Aorta (tissue), 5 donors: ENCODE measurements around the gene COMMD10. TPM values are rescaled to one million over a fixed set of nuclear protein-coding genes. Genes with fewer than 3 reads are reported as not detected.

Experiments
- ATAC-seq: fragments of 200-7000 bp; cut with Tn5 transposase; one replicate; pipeline ENCODE4 v1.9.1; 2022; ENCODE audit warnings: moderate library complexity; ENCODE audit not compliant: low FRiP score
- DNase-seq, 2 donors: peaks; one replicate each; pipeline ENCODE4 v3.0.0-alpha.2; 2020
- H3K27ac ChIP-seq, 2 donors: one replicate each; pipeline ENCODE4 v1.5.1; 2013; ENCODE audit warnings: low read length in 2 of 2, mild to moderate bottlenecking in 2 of 2, moderate library complexity in 2 of 2, control low read depth in 1 of 2, inconsistent platforms in 1 of 2, low read depth in 1 of 2
- H3K27me3 ChIP-seq, 2 donors: one replicate each; pipeline ENCODE4 v1.6.1; 2013; ENCODE audit warnings: control low read depth in 1 of 2, low read length in 1 of 2, mild to moderate bottlenecking in 1 of 2, moderate library complexity in 1 of 2; ENCODE audit not compliant: insufficient read depth in 2 of 2, control insufficient read depth in 1 of 2
- H3K36me3 ChIP-seq, 2 donors: one replicate each; pipeline ENCODE4 v1.6.1; 2013; ENCODE audit warnings: control low read depth in 1 of 2, low read length in 1 of 2, mild to moderate bottlenecking in 1 of 2; ENCODE audit not compliant: insufficient read depth in 2 of 2, control insufficient read depth in 1 of 2
- H3K4me1 ChIP-seq, 2 donors: one replicate each; pipeline ENCODE4 v1.6.1; 2013; ENCODE audit warnings: low read length in 2 of 2, control low read depth in 1 of 2, mild to moderate bottlenecking in 1 of 2, moderate library complexity in 1 of 2; ENCODE audit not compliant: insufficient read depth in 2 of 2, control insufficient read depth in 1 of 2
- H3K4me3 ChIP-seq, 2 donors: one replicate each; pipeline ENCODE4 v1.5.1; 2013; ENCODE audit warnings: low read length in 2 of 2, control low read depth in 1 of 2, mild to moderate bottlenecking in 1 of 2
- H3K9me3 ChIP-seq: one replicate; pipeline ENCODE4 v1.6.1; 2013; ENCODE audit warnings: mild to moderate bottlenecking, low read length; ENCODE audit not compliant: control insufficient read depth
- WGBS, 2 donors: extraction: QIAGEN DNeasy Blood & Tissue Kit; methylation state at CpG; one replicate each; pipeline ENCODE4 v1.1.7; 2013; 5-methylcytosine and 5-hydroxymethylcytosine counted together
- intact Hi-C, 2 donors: fragments of 100-400 bp; cut with DNase I; formaldehyde crosslinking; loops; one replicate each; pipeline versions ENCODE4 v1.14.2 to v1.15.0; 2022
- polyA plus RNA-seq, 2 donors: library from polyadenylated mRNA; stranded (reverse); fragments of 200-250 nt; gene quantifications; one replicate each; pipeline ENCODE4 v1.2.3, GENCODE V29; 2013
- total RNA-seq, 2 donors: library from RNA; stranded (reverse); fragmentation: NEBNext Ultra II Directional; extraction: Animal tissue kit (Norgen Biotek cat#: 25700); gene quantifications; one replicate each; pipeline ENCODE4 v1.2.1, GENCODE V29; 2021
- donor health status: healthy with polysubstance abuse.
- donor health status: Bipolar disorder and iron deficiency.
- donor health status: DM: no; HTN: no; CAD: no.
- donor health status: DM: no; HTN: no; CAD: no.
- donor health status: DM: yes; HTN: yes; CAD: no.

Gene COMMD10
- total and polyA plus RNA-seq, 4 donors: 16.1 to 36.1 (median 24.1) TPM

DNA sequence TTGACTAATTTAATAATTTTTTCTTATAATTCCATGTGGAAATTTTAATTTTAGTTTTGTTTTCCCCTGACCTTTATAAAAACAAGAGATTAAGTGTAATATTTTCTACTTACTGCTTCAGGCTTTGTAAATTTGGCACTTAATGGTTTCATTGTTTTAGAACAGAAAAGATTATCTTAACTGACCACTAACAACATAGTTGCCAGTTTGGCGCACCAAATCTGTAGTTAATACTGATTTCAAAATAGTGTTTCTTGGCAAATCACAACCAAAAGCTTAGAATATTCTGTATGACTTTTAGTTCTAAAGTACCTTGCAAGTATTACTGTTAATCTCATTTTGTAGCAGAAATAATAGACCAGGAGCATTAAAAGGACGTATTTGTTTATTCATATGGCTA is 124.3 kb downstream of the COMMD10 start:
- intact Hi-C loops: no loop called here
- DNase-seq (no peak), ATAC-seq (no peak)
- Histone ChIP-seq H3K9me3 (no peaks in the 10 kb centered on the region), H3K4me3 (no peak overlapping the region), H3K36me3 (no peaks in the 10 kb centered on the region), H3K27ac (no peak overlapping the region), H3K4me1 (no peaks in the 10 kb centered on the region), H3K27me3 (no peaks in the 10 kb centered on the region)
- WGBS, 2 donors: 28 to 33% methylated on average over 2 of the region's 2 CpGs

DNA sequence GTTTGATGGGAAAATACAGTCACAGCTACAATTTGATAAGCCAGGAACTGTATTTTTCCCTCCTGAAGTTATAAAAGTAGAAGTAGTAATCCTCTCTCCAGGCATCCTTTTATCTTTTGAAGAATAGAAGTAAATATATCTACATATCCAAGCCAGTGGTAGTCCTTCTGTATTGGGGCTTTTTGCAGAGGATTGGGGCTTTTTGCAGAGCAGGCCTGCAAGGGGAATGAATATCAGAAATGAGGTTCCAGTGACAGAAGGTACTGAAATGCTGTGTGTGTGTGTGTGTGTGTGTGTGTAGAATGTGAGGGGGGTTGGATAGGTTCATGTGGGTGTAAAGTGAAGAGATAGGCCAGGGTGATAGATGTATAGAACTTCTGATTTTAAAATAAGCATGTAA is 127.4 kb downstream of the COMMD10 start:
- H3K27me3 ChIP-seq: no peaks in the 10 kb centered on the region
- H3K4me1 ChIP-seq: no peaks in the 10 kb centered on the region
- intact Hi-C loops: no loop called here
- H3K36me3 ChIP-seq: no peaks in the 10 kb centered on the region
- DNase-seq (no peak), ATAC-seq (no peak)
- H3K4me3 ChIP-seq: no peak overlapping the region
- H3K9me3 ChIP-seq: no peaks in the 10 kb centered on the region
- H3K27ac ChIP-seq: no peak overlapping the region

DNA sequence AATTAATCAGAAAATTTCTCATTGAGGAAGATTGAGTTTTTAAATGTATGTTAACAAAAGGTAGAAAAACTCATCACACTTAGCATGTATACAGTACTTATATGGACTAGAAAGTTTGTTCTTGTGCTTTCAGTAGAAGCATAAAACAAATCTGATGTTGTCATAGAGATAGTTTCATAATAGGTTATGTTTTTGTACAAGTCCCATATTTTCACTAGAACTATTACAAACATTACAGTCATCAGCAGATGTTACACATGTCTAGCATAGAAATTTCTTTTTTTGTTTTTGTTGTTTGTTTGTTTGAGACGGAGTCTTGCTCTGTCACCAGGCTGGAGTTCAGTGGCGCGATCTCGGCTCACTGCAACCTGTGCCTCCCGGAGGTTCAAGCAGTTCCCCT is 131.4 kb downstream of the COMMD10 start:
- Histone ChIP-seq H3K4me1 (no peaks in the 10 kb centered on the region), H3K27me3 (no peaks in the 10 kb centered on the region), H3K4me3 (no peak overlapping the region), H3K36me3 (no peaks in the 10 kb centered on the region), H3K27ac (no peak overlapping the region), H3K9me3 (no peaks in the 10 kb centered on the region)
- 96 to 98% methylated on average over 5 of the region's 5 CpGs for WGBS, 2 donors
- DNase-seq (no peak), ATAC-seq (no peak)
- intact Hi-C loops: no loop called here

DNA sequence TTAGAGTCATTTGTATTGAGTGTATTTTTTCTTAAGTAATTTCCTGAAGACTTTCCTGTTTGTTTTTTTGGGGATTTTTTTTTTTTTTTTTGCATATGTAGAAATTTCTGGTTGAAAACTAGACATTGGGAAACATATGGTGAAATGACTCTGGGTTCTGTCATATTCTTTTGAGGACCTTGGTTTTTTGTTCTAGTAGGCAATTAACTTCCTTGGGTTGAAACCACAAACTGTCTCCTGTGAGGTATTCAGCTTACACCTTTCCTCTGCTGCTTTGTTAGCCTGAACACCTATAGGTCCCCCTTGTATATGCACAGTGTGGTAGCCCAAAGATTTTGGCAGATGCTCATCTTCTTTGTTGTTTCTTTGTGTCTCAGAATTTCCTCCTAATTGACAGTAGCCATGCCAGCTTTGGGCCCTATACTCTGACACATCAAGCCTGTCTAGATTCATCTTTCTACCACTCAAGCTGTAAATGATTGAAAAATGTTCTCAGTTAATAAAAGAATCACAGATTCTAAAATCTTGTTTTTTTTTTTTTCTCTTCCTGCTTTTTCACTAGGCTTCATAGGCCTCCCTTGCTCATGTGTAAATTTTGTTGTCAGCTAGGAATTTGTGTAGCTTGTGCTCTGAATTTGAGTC is 140.6 kb downstream of the COMMD10 start:
- no peak for ATAC-seq

DNA sequence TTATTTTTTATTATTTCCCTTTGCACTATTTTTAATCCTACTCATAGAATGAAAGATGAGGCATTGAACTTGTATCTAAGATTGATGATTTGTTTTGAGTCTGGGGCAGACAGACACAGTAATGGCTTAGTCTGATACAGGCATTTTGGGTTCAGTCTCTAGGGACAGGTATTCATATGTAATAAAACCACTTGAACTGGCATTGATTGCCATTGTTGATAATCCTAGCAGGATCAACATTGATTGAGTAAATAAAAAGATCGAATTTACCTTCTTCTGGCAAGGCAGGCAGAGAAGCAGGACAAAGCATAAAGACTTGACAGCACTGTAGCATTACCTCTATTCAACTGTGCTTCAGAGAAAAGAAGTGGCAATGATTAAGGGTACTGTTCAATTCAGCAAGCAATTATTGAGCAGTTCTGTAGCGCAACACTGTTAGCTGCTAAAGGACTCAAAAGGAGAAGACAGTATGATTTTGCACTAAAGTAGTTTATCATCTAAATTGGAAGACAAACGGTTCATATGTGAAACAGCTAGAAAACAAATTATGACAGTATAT is 144.4 kb downstream of the COMMD10 start:
- Histone ChIP-seq H3K36me3 (no peaks in the 10 kb centered on the region), H3K4me1 (no peaks in the 10 kb centered on the region), H3K27ac (no peak overlapping the region), H3K9me3 (peaks cover 4% of the 10 kb centered on the region), H3K4me3 (no peak overlapping the region), H3K27me3 (no peaks in the 10 kb centered on the region)
- DNase-seq (no peak), ATAC-seq (no peak)
- intact Hi-C loops: no loop called here
- 37 to 54% methylated on average over 3 of the region's 3 CpGs for WGBS, 2 donors

More for the DNA sequence above, 140.6 kb downstream of the COMMD10 start:
- H3K36me3 ChIP-seq: no peaks in the 10 kb centered on the region
- no peaks in the 10 kb centered on the region for H3K27me3 ChIP-seq
- H3K27ac ChIP-seq: no peak overlapping the region
- intact Hi-C loops: no loop called here
- peaks cover 4% of the 10 kb centered on the region for H3K9me3 ChIP-seq
- H3K4me3 ChIP-seq: no peak overlapping the region
- H3K4me1 ChIP-seq: no peaks in the 10 kb centered on the region
- no peak for DNase-seq

DNA sequence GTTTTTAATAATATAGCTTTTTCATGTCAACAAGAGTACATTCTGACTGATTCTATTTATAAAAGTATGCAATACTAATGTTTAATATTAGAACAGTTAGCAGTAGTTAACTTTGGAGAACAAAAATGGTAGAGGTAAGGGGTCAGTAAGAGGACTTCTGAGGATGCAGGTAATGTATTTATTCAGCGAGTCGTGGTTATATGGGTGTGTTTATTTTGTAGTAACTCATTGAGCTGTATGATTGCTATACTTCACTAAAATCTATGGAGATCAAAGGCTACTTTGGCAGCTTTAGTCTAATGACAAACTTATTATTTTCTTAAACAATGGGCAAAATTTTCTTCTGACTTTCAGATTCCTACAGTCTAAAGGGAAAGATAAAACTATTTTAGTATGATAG is 146.5 kb downstream of the COMMD10 start:
- no peaks in the 10 kb centered on the region for H3K9me3 ChIP-seq
- no peaks in the 10 kb centered on the region for H3K4me1 ChIP-seq
- no peak overlapping the region for H3K4me3 ChIP-seq
- H3K36me3 ChIP-seq: no peaks in the 10 kb centered on the region
- no peak for DNase-seq
- ATAC-seq: no peak
- H3K27ac ChIP-seq: no peak overlapping the region
- H3K27me3 ChIP-seq: no peaks in the 10 kb centered on the region
- WGBS, 2 donors: 82 to 84% methylated on average over 2 of the region's 2 CpGs
- intact Hi-C loops: no loop called here

DNA sequence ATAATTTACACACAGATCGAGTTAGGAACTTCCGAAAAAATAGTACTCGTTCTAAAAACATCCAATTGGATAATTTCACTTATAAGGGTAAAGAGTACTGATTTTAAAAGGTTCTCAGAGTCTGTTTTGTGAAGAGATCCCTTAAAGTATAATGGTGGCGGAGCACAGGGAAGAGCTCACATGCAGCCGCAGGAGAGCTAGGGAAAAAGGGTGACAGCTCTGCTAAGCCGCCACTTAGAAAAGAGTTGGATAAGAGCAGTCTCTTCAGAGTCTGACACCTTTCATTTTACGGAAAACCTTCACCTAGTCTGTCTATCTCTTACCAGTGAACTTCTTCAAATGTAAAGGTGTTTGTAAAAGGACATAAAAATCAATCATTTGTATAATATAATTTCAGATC is 149.9 kb downstream of the COMMD10 start:
- Histone ChIP-seq H3K27me3 (no peaks in the 10 kb centered on the region), H3K4me1 (no peaks in the 10 kb centered on the region), H3K9me3 (no peaks in the 10 kb centered on the region), H3K36me3 (no peaks in the 10 kb centered on the region), H3K27ac (no peak overlapping the region), H3K4me3 (no peak overlapping the region)
- intact Hi-C loops: no loop called here
- DNase-seq (no peak), ATAC-seq (no peak)
- WGBS, 2 donors: 96 to 98% methylated on average over 7 of the region's 7 CpGs

DNA sequence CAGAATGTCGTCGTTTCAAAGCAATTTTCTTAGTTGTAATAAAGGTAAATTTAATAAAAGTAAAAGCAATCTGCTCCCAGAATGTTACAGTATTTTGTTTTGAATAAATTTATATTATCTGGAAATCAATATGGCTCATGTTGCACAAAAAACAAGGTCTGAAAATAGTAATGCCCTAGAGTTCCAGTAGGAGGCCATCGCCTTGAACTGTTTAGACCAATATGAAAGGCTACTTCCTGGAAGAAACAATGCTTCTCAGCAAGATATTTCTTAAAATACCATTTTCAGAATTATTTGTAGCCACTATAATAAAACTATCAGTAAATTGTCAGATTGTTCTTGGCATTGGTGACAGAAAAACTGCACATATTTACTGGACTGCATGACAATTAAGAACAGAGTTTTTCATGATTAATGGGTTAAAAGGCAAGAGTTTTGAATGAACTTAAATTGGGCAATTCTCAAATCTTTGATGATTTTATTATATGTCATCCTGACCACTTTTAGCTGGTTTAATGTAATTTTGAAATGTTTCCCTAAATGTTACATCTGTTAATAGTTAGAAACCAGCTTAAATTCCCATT is 153.2 kb downstream of the COMMD10 start:
- WGBS, 2 donors: 93 to 97% methylated on average over 3 of the region's 3 CpGs
- no peak overlapping the region for H3K4me3 ChIP-seq
- intact Hi-C loops: no loop called here
- DNase-seq (no peak), ATAC-seq (no peak)
- no peaks in the 10 kb centered on the region for H3K9me3 ChIP-seq
- no peaks in the 10 kb centered on the region for H3K36me3 ChIP-seq
- H3K27me3 ChIP-seq: no peaks in the 10 kb centered on the region
- no peaks in the 10 kb centered on the region for H3K4me1 ChIP-seq
- H3K27ac ChIP-seq: no peak overlapping the region

DNA sequence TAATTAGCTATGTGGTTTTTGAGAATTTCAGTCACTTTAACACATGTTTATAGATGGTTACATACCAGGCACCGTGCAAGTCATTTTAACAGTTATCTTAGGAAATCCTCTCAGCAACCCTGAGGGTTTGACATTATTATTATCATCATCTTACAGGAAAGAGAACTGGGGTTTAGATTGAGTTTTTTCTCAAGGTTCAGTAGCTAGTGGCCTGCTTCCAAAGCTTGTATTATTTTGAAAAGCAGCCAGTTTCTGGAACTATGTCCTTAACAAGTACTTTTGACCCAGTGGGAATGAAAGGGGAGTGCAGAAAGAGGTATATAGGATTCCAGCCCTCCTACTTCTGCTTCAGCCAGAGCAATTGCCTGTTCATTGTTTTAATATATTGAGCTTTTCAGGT is 157.5 kb downstream of the COMMD10 start:
- no peaks in the 10 kb centered on the region for H3K4me1 ChIP-seq
- no peaks in the 10 kb centered on the region for H3K36me3 ChIP-seq
- no peak overlapping the region for H3K4me3 ChIP-seq
- no peaks in the 10 kb centered on the region for H3K9me3 ChIP-seq
- H3K27me3 ChIP-seq: no peaks in the 10 kb centered on the region
- WGBS, 2 donors: 41 to 42% methylated on average over 1 of the region's 1 CpG
- DNase-seq (no peak), ATAC-seq (no peak)
- no peak overlapping the region for H3K27ac ChIP-seq
- intact Hi-C loops: no loop called here
